A673 (cell line): Measurements from ENCODE around the gene SEC63. TPM values are rescaled to one million over a fixed set of nuclear protein-coding genes. Genes with fewer than 3 reads are reported as not detected.

ENCODE experiments used
- BruUV-seq: library from RNA; stranded (reverse); fragments of 400-500 nt; replicated peaks from 2 replicates; lab custom pipeline; 2021; lab: Mats Ljungman, UMichigan
- CTCF ChIA-PET: fragments of 300-600 bp; sonication (Branson Sonifier 250); formaldehyde crosslinking; loops from one replicate; lab custom pipeline; 2022; ENCODE audit warnings: antibody characterized with exemption; lab: Charles Lee
- POLR2A ChIA-PET: fragments of 300-600 bp; sonication (Branson Sonifier 250); formaldehyde crosslinking; loops from one replicate; lab custom pipeline; 2022; ENCODE audit warnings: antibody characterized with exemption; ENCODE audit not compliant: low non-redundant PET; lab: Charles Lee
- DNase-seq: peaks from one replicate; pipeline ENCODE4 v3.0.0-alpha.2; 2015; ENCODE audit warnings: low spot score
- H3K27ac ChIP-seq: fragments of 200-600 bp; sonication (generic); 2 replicates; pipeline ENCODE4 v1.5.1; 2016; ENCODE audit warnings: mixed run types, low read depth, mild to moderate bottlenecking, mixed read lengths, antibody characterized with exemption, low read length; ENCODE audit not compliant: poor library complexity, severe bottlenecking
- H3K27me3 ChIP-seq: fragments of 200-600 bp; sonication (generic); replicated peaks from 2 replicates; pipeline ENCODE4 v1.6.1; 2017; ENCODE audit warnings: mixed run types, low read depth, mild to moderate bottlenecking, mixed read lengths, antibody characterized with exemption, low read length; ENCODE audit not compliant: insufficient read depth, poor library complexity
- H3K36me3 ChIP-seq: fragments of 200-600 bp; sonication (generic); 2 replicates; pipeline ENCODE4 v1.6.1; 2016; ENCODE audit warnings: mixed run types, mild to moderate bottlenecking, mixed read lengths, antibody characterized with exemption, low read length; ENCODE audit not compliant: insufficient read depth, poor library complexity, severe bottlenecking
- H3K4me1 ChIP-seq: fragments of 200-600 bp; sonication (generic); 2 replicates; pipeline ENCODE4 v1.6.1; 2017; ENCODE audit warnings: mixed run types, mild to moderate bottlenecking, mixed read lengths, antibody characterized with exemption, low read length; ENCODE audit not compliant: insufficient read depth, poor library complexity, severe bottlenecking
- H3K4me3 ChIP-seq: fragments of 200-600 bp; sonication (generic); 2 replicates; pipeline ENCODE4 v1.5.1; 2016; ENCODE audit warnings: low read depth, mixed run types, mild to moderate bottlenecking, mixed read lengths, low read length; ENCODE audit not compliant: poor library complexity, severe bottlenecking
- H3K9me3 ChIP-seq: fragments of 200-600 bp; sonication (generic); 2 replicates; pipeline ENCODE4 v1.6.1; 2016; ENCODE audit warnings: mixed run types, low read depth, mild to moderate bottlenecking, mixed read lengths, antibody characterized with exemption, low read length; ENCODE audit not compliant: poor library complexity, severe bottlenecking
- CTCF ChIP-seq: fragments of 300-800, 200-600 bp; sonication (generic); conservative IDR thresholded peaks from 2 replicates; pipeline ENCODE4 v1.5.1; 2017; ENCODE audit warnings: low read depth, mild to moderate bottlenecking, antibody characterized with exemption, low read length, moderate library complexity, mixed read lengths
- EZH2 ChIP-seq: fragments of 200-600 bp; sonication (generic); IDR thresholded peaks from 2 replicates; pipeline ENCODE4 v1.6.1; 2017; ENCODE audit warnings: borderline replicate concordance, low read depth, mild to moderate bottlenecking, mixed read lengths, antibody characterized with exemption, low read length; ENCODE audit not compliant: poor library complexity, severe bottlenecking
- intact Hi-C: fragments of 100-400 bp; cut with micrococcal nuclease; formaldehyde crosslinking; loops from one replicate; pipeline ENCODE4 v1.10.0; 2022; ENCODE audit not compliant: unreplicated experiment
- total RNA-seq: library from RNA; stranded (reverse); gene quantifications from 2 replicates; pipeline ENCODE4 v1.2.3, GENCODE V29; 2021

SEC63 gene
- total RNA-seq, 1 experiment from 2014 or later: 159 TPM

DNA sequence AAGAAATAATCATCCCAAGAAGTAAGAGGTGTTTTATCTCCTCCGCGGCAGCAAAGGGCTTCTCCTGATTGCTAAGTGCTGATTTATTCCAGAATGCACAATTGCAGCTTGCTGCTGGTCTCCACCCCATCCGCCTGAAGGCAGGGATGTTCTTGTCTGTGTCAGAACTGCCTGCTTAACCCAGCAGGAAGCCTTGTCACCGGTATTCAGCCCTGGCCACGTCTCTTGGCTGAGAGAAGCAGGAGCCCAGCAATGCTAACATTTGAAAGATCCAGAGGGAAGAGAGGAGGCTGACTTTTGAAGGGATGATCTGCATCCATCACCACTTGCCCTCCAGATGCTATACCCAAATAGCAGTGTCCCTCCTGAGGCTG, 138.1 kb downstream of the SEC63 start:
- TF ChIP-seq EZH2 (no peak), CTCF (no peak)
- H3K4me1 ChIP-seq: peaks cover 14% of the 10 kb centered on the region
- peaks cover 16% of the 10 kb centered on the region for H3K27me3 ChIP-seq
- intact Hi-C loops: no loop called here
- ChIA-PET CTCF (no interaction called here), POLR2A (no interaction called here)
- no peak for DNase-seq
- H3K4me3 ChIP-seq: no peak overlapping the region
- no peak overlapping the region for H3K27ac ChIP-seq
- BruUV-seq: no TSS peak
- no peaks in the 10 kb centered on the region for H3K9me3 ChIP-seq
- H3K36me3 ChIP-seq: no peaks in the 10 kb centered on the region

DNA sequence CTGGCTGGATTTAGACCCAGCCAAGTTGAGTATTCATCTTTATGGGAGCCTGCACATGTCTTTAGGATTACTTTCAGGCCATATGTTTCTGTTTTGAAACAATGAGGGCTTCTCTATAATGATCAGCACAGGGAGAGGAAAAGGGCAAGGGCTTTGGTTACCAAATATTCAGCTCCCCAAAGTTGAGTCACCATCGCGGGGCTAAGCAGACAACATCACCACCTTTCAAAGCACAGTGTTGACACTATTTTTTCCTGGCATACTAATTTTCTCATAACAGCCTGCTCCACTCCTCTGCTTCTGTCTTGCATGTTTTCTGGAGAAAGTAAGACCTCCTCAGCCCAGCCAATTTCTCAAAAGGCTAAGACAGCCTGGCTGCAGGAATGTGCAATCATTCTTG, 138.8 kb downstream of the SEC63 start:
- TF ChIP-seq CTCF: no peak
- no peak for TF ChIP-seq EZH2
- DNase-seq: no peak
- no TSS peak for BruUV-seq
- Histone ChIP-seq H3K27ac (no peak overlapping the region), H3K27me3 (peaks cover 16% of the 10 kb centered on the region), H3K4me1 (peaks cover 14% of the 10 kb centered on the region), H3K4me3 (no peak overlapping the region), H3K36me3 (no peaks in the 10 kb centered on the region), H3K9me3 (no peaks in the 10 kb centered on the region)
- ChIA-PET CTCF (no interaction called here), POLR2A (no interaction called here)
- intact Hi-C loops: no loop called here

GRCh38 chr6:107818272-107818671, 139.7 kb downstream of the SEC63 start:
- no peak overlapping the region for H3K27ac ChIP-seq
- ChIA-PET CTCF (no interaction called here), POLR2A (no interaction called here)
- intact Hi-C loops: no loop called here
- no peak overlapping the region for H3K4me3 ChIP-seq
- no peaks in the 10 kb centered on the region for H3K9me3 ChIP-seq
- no peak for DNase-seq
- TF ChIP-seq EZH2 (no peak), CTCF (no peak)
- no peaks in the 10 kb centered on the region for H3K36me3 ChIP-seq
- peaks cover 8% of the 10 kb centered on the region for H3K27me3 ChIP-seq
- BruUV-seq: no TSS peak
- H3K4me1 ChIP-seq: peaks cover 14% of the 10 kb centered on the region
